ENCODE measurements around the gene FAH. TPM values are rescaled to one million over a fixed set of nuclear protein-coding genes. Genes with fewer than 3 reads are reported as not detected.

FAH gene
- total RNA-seq, 1 experiment from 2014 or later = 25.9 TPM

GRCh38 chr15:80233581-80233980, 80.8 kb downstream of the FAH start:
- Mint-ChIP-seq H3K36me3 (ENCODE audit: insufficient read depth, unreplicated experiment) (no peaks in the 10 kb centered on the region), H3K27me3 (ENCODE audit: unreplicated experiment) (peaks cover 56% of the 10 kb centered on the region), H3K9me3 (ENCODE audit: low read depth, unreplicated experiment) (no peaks in the 10 kb centered on the region), H3K27ac (ENCODE audit: unreplicated experiment) (no peak overlapping the region), H3K4me3 (ENCODE audit: low read depth, unreplicated experiment) (no peak overlapping the region), H3K4me1 (ENCODE audit: low read depth, unreplicated experiment) (no peaks in the 10 kb centered on the region)
- no TSS peak for BruUV-seq (replicated peaks)
- DNase-seq = no peak
- CTCF ChIA-PET = no interaction called here
- intact Hi-C loops (cut with micrococcal nuclease; ENCODE audit: unreplicated experiment) = no loop called here
- TF ChIP-seq CTCF (IDR thresholded peaks at IDR 0.05; ENCODE audit: unreplicated experiment) = no peak

GRCh38 chr15:80234883-80235282, 82.1 kb downstream of the FAH start:
- TF ChIP-seq CTCF (IDR thresholded peaks at IDR 0.05; ENCODE audit: unreplicated experiment) = peak; percentile 73
- H3K9me3 Mint-ChIP-seq (ENCODE audit: low read depth, unreplicated experiment) = no peaks in the 10 kb centered on the region
- H3K27ac Mint-ChIP-seq (ENCODE audit: unreplicated experiment) = no peak overlapping the region
- intact Hi-C loops (cut with micrococcal nuclease; ENCODE audit: unreplicated experiment) = no loop called here
- no peaks in the 10 kb centered on the region for H3K36me3 Mint-ChIP-seq (ENCODE audit: insufficient read depth, unreplicated experiment)
- no peak overlapping the region for H3K4me3 Mint-ChIP-seq (ENCODE audit: low read depth, unreplicated experiment)
- BruUV-seq (replicated peaks) = no TSS peak
- CTCF ChIA-PET = no interaction called here
- no peaks in the 10 kb centered on the region for H3K4me1 Mint-ChIP-seq (ENCODE audit: low read depth, unreplicated experiment)
- peak; percentile 63 for DNase-seq
- peaks cover 57% of the 10 kb centered on the region for H3K27me3 Mint-ChIP-seq (ENCODE audit: unreplicated experiment)

Other genes with a start within 250 kb of the FAH start
- gene BCL2A1, start 181.8 kb upstream of the FAH start, total RNA-seq (2022) = not detected in 2 replicates
- 87.5 and 88.6 TPM in 2 replicates for gene ZFAND6, start 93.3 kb upstream of the FAH start, total RNA-seq (2022)
- not detected in 2 replicates for gene CTXND1, start 99.2 kb downstream of the FAH start, total RNA-seq (2022)

Measured in Calu3 (cell line).